GM19099 (cell line): Measurements from ENCODE around the gene DIS3L2.

ENCODE experiments used
- POLR2A ChIP-seq: IDR thresholded peaks from 3 replicates; pipeline ENCODE4 v1.6.1; 2011; ENCODE audit warnings: low read depth; ENCODE audit not compliant: insufficient read length; ENCODE audit errors: extremely low read depth

The DIS3L2 gene

GRCh38 chr2:232278534-232278933 is 317.0 kb downstream of the DIS3L2 start:
- no peak for TF ChIP-seq POLR2A

- no peak for TF ChIP-seq POLR2A
Measured at GRCh38 chr2:232280341-232280740, 318.8 kb downstream of the DIS3L2 start.

GRCh38 chr2:232281858-232282507 is 320.5 kb downstream of the DIS3L2 start:
- TF ChIP-seq POLR2A = no peak

GRCh38 chr2:232282508-232283055 is 321.1 kb downstream of the DIS3L2 start:
- TF ChIP-seq POLR2A = no peak

GRCh38 chr2:232286001-232286868 is 324.7 kb downstream of the DIS3L2 start:
- no peak for TF ChIP-seq POLR2A

- TF ChIP-seq POLR2A = no peak
Measured at GRCh38 chr2:232287316-232287715, 325.8 kb downstream of the DIS3L2 start.

GRCh38 chr2:232288489-232289030 is 327.0 kb downstream of the DIS3L2 start:
- TF ChIP-seq POLR2A = no peak

- no peak for TF ChIP-seq POLR2A
Measured at GRCh38 chr2:232290668-232291067, 329.2 kb downstream of the DIS3L2 start.

- no peak for TF ChIP-seq POLR2A
Measured at GRCh38 chr2:232291343-232291742, 329.8 kb downstream of the DIS3L2 start.

- TF ChIP-seq POLR2A = no peak
Measured at GRCh38 chr2:232292395-232293154, 331.1 kb downstream of the DIS3L2 start.

- TF ChIP-seq POLR2A = no peak
Measured at GRCh38 chr2:232293191-232293590, 331.7 kb downstream of the DIS3L2 start.

GRCh38 chr2:232295971-232296370 is 334.5 kb downstream of the DIS3L2 start:
- TF ChIP-seq POLR2A = no peak

- no peak for TF ChIP-seq POLR2A
Measured at GRCh38 chr2:232296776-232297525, 335.4 kb downstream of the DIS3L2 start.

GRCh38 chr2:232299084-232299483 is 337.6 kb downstream of the DIS3L2 start:
- no peak for TF ChIP-seq POLR2A

- TF ChIP-seq POLR2A = no peak
Measured at GRCh38 chr2:232299927-232300674, 338.6 kb downstream of the DIS3L2 start.
